HG02588 (cell line): ENCODE measurements around the gene SCN8A.
"Not testable (repeated sequence)": the region's sequence is repeated elsewhere in the genome, so short reads cannot be mapped to it uniquely, and the experiment has no call there.

Experiments
- ATAC-seq: cut with Tn5 transposase; IDR thresholded peaks from one replicate; pipeline ENCODE4 v1.9.1; 2021; ENCODE audit warnings: mild to moderate bottlenecking, moderate library complexity; ENCODE audit not compliant: unreplicated experiment

SCN8A gene

GRCh38 chr12:51591016-51591901 lies at the start of gene SCN8A:
SCN8A (plus strand) TSS chr12:51591233; CDS start chr12:51662818, 71,585 bp downstream.
- ATAC-seq = peak; percentile 33

- no peak for ATAC-seq
Observed at GRCh38 chr12:51546097-51546496, 44.9 kb upstream of the SCN8A start.

GRCh38 chr12:51547606-51548005 lies 43.4 kb upstream of the SCN8A start:
- no peak for ATAC-seq

- no peak for ATAC-seq
Observed at GRCh38 chr12:51548241-51548640, 42.8 kb upstream of the SCN8A start.

- ATAC-seq = no peak
Observed at GRCh38 chr12:51549637-51550036, 41.4 kb upstream of the SCN8A start.

GRCh38 chr12:51568271-51569032 lies 22.6 kb upstream of the SCN8A start:
- ATAC-seq = not testable (repeated sequence)

GRCh38 chr12:51579321-51579850 lies 11.6 kb upstream of the SCN8A start:
- ATAC-seq = no peak

GRCh38 chr12:51589060-51589459 lies 2.0 kb upstream of the SCN8A start:
- ATAC-seq = no peak

GRCh38 chr12:51589557-51590176 lies 1.4 kb upstream of the SCN8A start:
- no peak for ATAC-seq

GRCh38 chr12:51590347-51591015 lies 552 bp upstream of the SCN8A start:
- ATAC-seq = peak; percentile 73

- ATAC-seq = no peak
Observed at GRCh38 chr12:51592034-51592705, 1.1 kb downstream of the SCN8A start.

- ATAC-seq = no peak
Observed at GRCh38 chr12:51593021-51593420, 2.0 kb downstream of the SCN8A start.

- ATAC-seq = no peak
Observed at GRCh38 chr12:51593539-51593938, 2.5 kb downstream of the SCN8A start.

GRCh38 chr12:51598156-51598555 lies 7.1 kb downstream of the SCN8A start:
- no peak for ATAC-seq

GRCh38 chr12:51600721-51601120 lies 9.7 kb downstream of the SCN8A start:
- ATAC-seq = no peak

GRCh38 chr12:51601241-51601640 lies 10.2 kb downstream of the SCN8A start:
- ATAC-seq = no peak

GRCh38 chr12:51605896-51606295 lies 14.9 kb downstream of the SCN8A start:
- not testable (repeated sequence) for ATAC-seq

GRCh38 chr12:51607197-51607596 lies 16.2 kb downstream of the SCN8A start:
- ATAC-seq = not testable (repeated sequence)

- ATAC-seq = no peak
Observed at GRCh38 chr12:51620448-51620847, 29.4 kb downstream of the SCN8A start.
